ENCODE data around the gene SLC24A1.
A peak's percentile ranks its signal among the peaks of the same experiment; 100 is the strongest.
"Not testable (repeated sequence)": the region's sequence is repeated elsewhere in the genome, so short reads cannot be mapped to it uniquely, and the experiment has no call there.

The SLC24A1 gene

DNA sequence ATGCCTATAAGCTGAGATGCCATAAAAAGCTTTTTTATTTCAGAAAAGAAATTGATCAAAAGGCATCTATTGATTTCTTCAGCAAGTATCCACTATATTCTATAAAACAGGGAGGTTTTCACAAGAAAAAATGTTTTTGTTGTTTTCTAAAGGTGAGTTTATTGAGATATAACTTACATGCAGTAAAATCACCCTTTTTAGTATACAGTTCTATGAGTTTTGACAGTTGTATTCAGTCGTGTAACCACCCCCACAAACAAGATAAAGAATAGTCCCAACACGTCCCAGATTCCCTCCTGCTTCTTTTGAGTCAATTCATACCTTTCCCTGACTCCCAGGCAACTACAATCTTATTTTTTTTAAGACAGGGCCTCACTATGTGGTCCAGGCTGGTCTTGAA is 18.6 kb upstream of the SLC24A1 start:
- TF ChIP-seq, protein P1, sequence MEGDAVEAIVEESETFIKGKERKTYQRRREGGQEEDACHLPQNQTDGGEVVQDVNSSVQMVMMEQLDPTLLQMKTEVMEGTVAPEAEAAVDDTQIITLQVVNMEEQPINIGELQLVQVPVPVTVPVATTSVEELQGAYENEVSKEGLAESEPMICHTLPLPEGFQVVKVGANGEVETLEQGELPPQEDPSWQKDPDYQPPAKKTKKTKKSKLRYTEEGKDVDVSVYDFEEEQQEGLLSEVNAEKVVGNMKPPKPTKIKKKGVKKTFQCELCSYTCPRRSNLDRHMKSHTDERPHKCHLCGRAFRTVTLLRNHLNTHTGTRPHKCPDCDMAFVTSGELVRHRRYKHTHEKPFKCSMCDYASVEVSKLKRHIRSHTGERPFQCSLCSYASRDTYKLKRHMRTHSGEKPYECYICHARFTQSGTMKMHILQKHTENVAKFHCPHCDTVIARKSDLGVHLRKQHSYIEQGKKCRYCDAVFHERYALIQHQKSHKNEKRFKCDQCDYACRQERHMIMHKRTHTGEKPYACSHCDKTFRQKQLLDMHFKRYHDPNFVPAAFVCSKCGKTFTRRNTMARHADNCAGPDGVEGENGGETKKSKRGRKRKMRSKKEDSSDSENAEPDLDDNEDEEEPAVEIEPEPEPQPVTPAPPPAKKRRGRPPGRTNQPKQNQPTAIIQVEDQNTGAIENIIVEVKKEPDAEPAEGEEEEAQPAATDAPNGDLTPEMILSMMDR (IDR thresholded peaks at IDR 0.05; ENCODE audit: insufficient read depth, low read depth, low read length, missing control alignments): no peak
- no peak overlapping the region for H3K4me3 ChIP-seq (ENCODE audit: low read depth, low read length)
- no peak for DNase-seq (ENCODE audit: low read depth)

DNA sequence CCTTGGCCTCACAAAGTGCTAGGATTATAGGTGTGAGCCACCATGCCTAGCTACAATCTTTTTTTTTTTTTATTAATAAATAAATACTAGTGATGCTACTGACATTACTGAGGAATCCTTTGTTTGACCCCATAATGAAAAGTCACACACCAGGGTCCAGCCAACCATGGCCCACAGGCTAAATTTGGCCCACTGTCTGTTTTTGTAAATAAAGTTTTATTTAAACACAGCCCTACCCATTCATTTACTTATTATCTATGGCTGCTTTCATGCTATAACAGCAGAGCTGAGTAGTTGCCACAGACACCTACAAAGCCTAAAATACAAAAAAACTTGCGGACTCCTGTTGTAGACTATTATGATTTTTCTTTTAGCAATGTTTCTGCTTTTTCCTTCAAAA is 18.2 kb upstream of the SLC24A1 start:
- DNase-seq (ENCODE audit: low read depth): no peak
- TF ChIP-seq, protein P1 (IDR thresholded peaks at IDR 0.05; ENCODE audit: insufficient read depth, low read depth, low read length, missing control alignments): no peak
- no peak overlapping the region for H3K4me3 ChIP-seq (ENCODE audit: low read depth, low read length)

DNA sequence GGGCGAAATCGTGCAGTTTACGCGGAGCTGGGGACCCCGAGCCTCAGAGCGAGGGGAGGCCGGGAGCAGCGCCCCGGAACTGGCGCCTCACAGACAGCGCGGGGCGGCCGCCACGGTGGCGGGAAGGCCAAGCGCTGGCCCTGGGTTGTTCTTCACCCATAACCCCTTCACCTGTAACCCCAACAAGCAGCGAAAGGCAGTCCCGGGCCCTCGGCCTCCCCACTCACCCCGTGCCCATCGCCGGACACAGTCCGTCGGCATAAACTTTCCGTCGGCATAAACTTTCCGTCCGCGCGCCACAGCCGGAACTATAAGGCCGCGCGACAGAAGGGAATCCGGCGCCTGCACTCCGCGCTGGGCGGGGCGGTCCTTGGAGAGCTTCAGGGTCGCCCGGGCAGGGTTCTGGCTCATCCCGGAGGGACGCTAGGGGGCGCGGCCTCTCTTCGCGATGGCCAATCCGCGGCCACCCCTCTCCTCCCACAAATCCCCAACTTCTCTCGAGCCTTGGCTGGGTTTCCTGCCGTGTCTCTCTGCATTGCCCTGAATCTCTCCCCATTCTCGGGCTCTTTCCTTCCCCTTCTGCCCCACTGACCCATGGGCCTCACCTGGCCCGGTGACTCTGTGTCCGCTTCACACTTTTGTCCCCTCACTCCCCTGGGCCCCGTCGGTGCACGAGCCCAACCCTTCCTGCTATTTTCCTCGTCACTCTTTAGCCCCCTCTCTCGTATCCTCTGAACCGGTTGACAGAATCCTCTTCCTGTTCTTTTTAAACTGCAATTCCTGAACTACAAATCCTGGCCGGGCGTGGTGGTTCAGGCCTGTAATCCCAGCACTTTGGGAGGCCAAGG is 10.6 kb upstream of the SLC24A1 start, which contains the start of gene INTS14:
Gene INTS14 (minus strand): TSS at position 261 of the 848 bp plus-strand sequence. CDS start 3,751 bp downstream, outside the sequence.
- H3K4me3 ChIP-seq (ENCODE audit: low read depth, low read length): peak within 1 kb of the TSS; percentile 95
- DNase-seq (ENCODE audit: low read depth): peak; percentile 98
- TF ChIP-seq, protein P1 (IDR thresholded peaks at IDR 0.05; ENCODE audit: insufficient read depth, low read depth, low read length, missing control alignments): peak; percentile 68

DNA sequence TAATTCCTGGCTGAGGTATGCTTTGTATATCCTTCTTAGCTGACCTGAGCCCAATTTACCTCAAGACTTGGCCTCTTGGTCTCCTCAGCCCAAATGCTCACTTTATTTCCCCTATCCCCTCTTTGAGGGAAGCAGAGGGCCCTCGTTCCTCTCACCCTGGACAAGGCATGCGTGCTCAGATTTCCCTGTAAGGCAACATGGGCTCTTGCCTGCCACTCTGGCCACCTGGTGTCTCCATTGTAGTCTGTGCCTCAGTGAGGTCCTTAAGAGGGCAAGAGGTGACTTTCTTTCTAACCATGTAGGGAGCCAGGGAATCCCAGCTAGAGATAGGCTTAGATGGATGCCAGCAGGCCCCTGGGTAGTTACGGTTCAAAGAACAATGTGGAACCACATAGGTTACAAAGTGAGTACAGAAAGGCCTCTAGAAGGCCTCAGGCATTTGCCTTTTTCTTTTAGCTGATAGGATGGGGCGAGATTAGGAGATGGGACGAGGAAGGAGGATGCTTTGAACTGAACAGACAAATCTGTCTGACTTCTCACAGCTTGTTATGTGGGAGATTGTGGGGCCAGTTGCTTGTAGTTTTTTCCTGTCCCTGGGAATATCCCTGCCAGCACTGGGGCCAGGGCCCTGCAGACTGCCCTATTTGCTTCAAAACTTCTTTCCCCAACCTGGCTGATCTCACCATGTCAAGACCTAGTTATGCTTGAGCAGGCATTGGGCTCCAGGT is 9.7 kb upstream of the SLC24A1 start:
- DNase-seq (ENCODE audit: low read depth): peak; percentile 21
- TF ChIP-seq, protein P1 (IDR thresholded peaks at IDR 0.05; ENCODE audit: insufficient read depth, low read depth, low read length, missing control alignments): no peak
- peak overlapping the region; percentile 95 for H3K4me3 ChIP-seq (ENCODE audit: low read depth, low read length)

DNA sequence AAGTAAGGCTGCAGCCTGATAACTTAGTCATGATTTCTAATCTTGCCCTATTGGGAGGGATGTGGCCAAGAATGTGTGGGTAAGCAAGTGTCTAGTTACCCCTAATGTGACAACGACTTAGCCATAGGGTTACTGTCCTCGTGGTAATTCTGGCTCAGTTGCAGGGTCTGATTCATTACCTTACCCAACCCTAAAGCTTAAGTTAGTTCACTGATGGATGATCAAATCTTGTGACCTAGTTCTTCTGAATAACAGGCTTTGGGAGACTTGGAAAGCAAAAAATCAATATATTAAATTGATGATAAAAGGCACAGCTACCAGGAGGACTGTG is 9.2 kb upstream of the SLC24A1 start:
- TF ChIP-seq, protein P1 (IDR thresholded peaks at IDR 0.05; ENCODE audit: insufficient read depth, low read depth, low read length, missing control alignments): no peak
- H3K4me3 ChIP-seq (ENCODE audit: low read depth, low read length): no peak overlapping the region
- DNase-seq (ENCODE audit: low read depth): no peak

DNA sequence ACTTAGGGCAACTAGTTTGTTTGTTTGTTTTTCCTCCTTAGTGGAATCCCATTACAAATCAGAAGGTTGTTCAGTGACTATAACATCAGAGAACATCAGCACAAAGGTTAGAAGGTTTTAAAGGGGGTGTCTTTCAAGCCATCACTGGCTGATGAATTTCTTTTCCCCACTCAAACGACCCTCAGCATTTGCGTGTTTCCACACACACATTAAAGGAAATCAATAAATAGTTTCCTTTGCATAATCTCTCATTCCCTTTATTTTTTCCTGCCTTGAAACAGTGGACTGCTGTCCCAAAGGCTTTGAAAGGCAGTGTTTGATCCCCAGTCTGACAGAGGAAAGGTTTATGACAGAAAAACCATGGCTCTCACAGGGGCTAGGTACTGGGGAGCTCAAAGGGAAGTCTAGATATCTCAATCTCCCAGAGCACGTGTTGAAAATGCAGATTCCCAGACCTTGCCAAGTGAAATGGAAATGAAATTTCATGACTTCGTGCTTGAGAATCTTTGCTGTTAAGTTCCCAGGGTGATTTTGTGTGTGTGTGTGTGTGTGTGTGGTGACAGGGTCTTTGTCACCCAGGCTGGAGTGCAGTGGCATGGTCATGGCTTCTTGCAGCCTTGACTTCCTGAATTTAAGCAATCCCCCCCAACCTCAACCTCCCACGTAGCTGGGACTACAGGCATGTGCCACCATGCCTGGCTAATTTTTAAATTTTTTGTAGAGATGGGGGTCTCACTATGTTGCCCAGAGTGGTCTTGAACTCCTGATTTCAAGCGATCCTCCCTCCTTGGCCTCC is 8.6 kb upstream of the SLC24A1 start:
- DNase-seq (ENCODE audit: low read depth): no peak
- no peak overlapping the region for H3K4me3 ChIP-seq (ENCODE audit: low read depth, low read length)
- TF ChIP-seq, protein P1 (IDR thresholded peaks at IDR 0.05; ENCODE audit: insufficient read depth, low read depth, low read length, missing control alignments): no peak

DNA sequence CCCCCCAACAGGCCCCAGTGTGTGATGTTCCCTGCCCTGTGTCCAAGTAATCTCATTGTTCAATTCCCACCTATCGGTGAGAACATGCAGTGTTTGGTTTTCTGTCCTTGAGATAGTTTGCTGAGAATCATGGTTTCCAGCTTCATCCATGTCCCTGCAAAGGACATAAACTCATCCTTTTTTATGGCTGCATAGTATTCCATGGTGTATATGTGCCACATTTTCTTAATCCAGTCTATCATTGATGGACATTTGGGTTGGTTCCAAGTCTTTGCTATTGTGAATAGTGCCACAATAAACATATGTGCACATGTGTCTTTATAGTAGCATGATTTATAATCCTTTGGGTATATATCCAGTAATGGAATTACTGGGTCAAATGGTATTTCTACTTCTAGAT is 5.9 kb upstream of the SLC24A1 start:
- DNase-seq (ENCODE audit: low read depth); H3K4me3 ChIP-seq (ENCODE audit: low read depth, low read length): not testable (repeated sequence)
